HepG2 (cell line): ENCODE results near the gene UTP15. TPM values are rescaled to one million over a fixed set of nuclear protein-coding genes. Genes with fewer than 3 reads are reported as not detected.

Source experiments
- ATAC-seq: fragments of 200-7000 bp; cut with Tn5 transposase; 3 replicates; pipeline ENCODE4 v1.9.1; 2020; ENCODE audit warnings: mild to moderate bottlenecking, moderate library complexity
- BruUV-seq: library from RNA; stranded (reverse); fragments of 400-500 nt; replicated peaks from 2 replicates; lab custom pipeline; 2021; lab: Mats Ljungman, UMichigan
- CTCF ChIA-PET: fragments of 300-600 bp; formaldehyde crosslinking; extraction: SDS; loops from one replicate; lab custom pipeline; 2021; ENCODE audit warnings: low total read pairs, inconsistent platforms, low intra/inter-chr PET ratio; lab: Yijun Ruan, JAX
- POLR2A ChIA-PET: fragments of 350-600 bp; sonication (Branson Sonifier 250); formaldehyde crosslinking; loops from one replicate; lab custom pipeline; 2020; ENCODE audit warnings: antibody characterized with exemption, inconsistent platforms; lab: Yijun Ruan, JAX
- DNase-seq: peaks from one replicate; pipeline ENCODE4 v3.0.0-alpha.2; 2015; ENCODE audit warnings: low spot score
- FAIRE-seq: peaks from 3 replicates; lab custom pipeline; 2011; peaks lifted over from hg19 to GRCh38; lab: Jason Lieb, UNC
- H2AFZ ChIP-seq: one replicate; pipeline ENCODE4 v1.6.1; 2011; ENCODE audit warnings: low read length, inconsistent platforms
- H3K27ac ChIP-seq: fragments of 300-600 bp; 3 replicates; pipeline ENCODE4 v1.8.0; 2011; ENCODE audit warnings: mixed run types, mild to moderate bottlenecking, mixed read lengths, low read length, inconsistent platforms; ENCODE audit not compliant: insufficient read depth; ENCODE audit errors: extremely low read length
- H3K27me3 ChIP-seq, 2 experiments: fragments of 200-600 bp in 1 of 2; 2 replicates in 1 of 2; 3 replicates in 1 of 2; pipeline versions ENCODE4 v1.6.0 to v1.8.0; 2011; ENCODE audit warnings: low read length in 2 of 2, mild to moderate bottlenecking in 2 of 2, moderate library complexity in 2 of 2, inconsistent platforms in 1 of 2; ENCODE audit not compliant: insufficient read depth in 2 of 2, control insufficient read depth in 1 of 2
- H3K36me3 ChIP-seq, 2 experiments: fragments of 200-600 bp in 1 of 2; replicated peaks in 1 of 2; 2 replicates in 1 of 2; 3 replicates in 1 of 2; pipeline versions ENCODE4 v1.5.1 to v1.8.0; 2011; ENCODE audit warnings: low read length in 2 of 2, inconsistent platforms in 1 of 2; ENCODE audit not compliant: insufficient read depth in 2 of 2, control insufficient read depth in 1 of 2
- H3K4me1 ChIP-seq: 2 replicates; pipeline ENCODE4 v1.5.1; 2012; ENCODE audit warnings: low read length, inconsistent platforms; ENCODE audit not compliant: insufficient read depth
- H3K4me2 ChIP-seq: 2 replicates; pipeline ENCODE4 v1.6.0; 2011; ENCODE audit warnings: low read depth, low read length, inconsistent platforms
- H3K4me3 ChIP-seq, 3 experiments: fragments of 200-600 bp in 1 of 3; sonication (generic), shearing (Covaris generic) in 1 of 3; replicated peaks in 1 of 3; 2 replicates each; pipeline ENCODE4 v1.5.1; 2011 to 2016; ENCODE audit warnings: low read length in 3 of 3, inconsistent platforms in 2 of 3, low read depth in 2 of 3, mild to moderate bottlenecking in 2 of 3, control low read depth in 1 of 3, mixed read lengths in 1 of 3; ENCODE audit not compliant: insufficient read depth in 1 of 3
- H3K79me2 ChIP-seq: one replicate; pipeline ENCODE4 v1.6.1; 2011; ENCODE audit warnings: low read length, inconsistent platforms; ENCODE audit not compliant: insufficient read depth
- H3K9ac ChIP-seq: 2 replicates; pipeline ENCODE4 v1.6.0; 2011; ENCODE audit warnings: mild to moderate bottlenecking, low read depth, low read length, inconsistent platforms; ENCODE audit not compliant: insufficient read depth
- H3K9me3 ChIP-seq: 2 replicates; pipeline ENCODE4 v1.5.1; 2012; ENCODE audit warnings: mild to moderate bottlenecking, low read length
- H4K20me1 ChIP-seq: 2 replicates; pipeline ENCODE4 v1.6.0; 2011; ENCODE audit warnings: inconsistent platforms, mild to moderate bottlenecking, low read length, moderate library complexity; ENCODE audit not compliant: insufficient read depth
- BATF2 ChIP-seq: sonication (generic); formaldehyde crosslinking; IDR thresholded peaks from 2 replicates; pipeline ENCODE4 v1.8.0; 2022; ENCODE audit warnings: mild to moderate bottlenecking, missing genetic modification reagents, moderate library complexity
- FOXA3 ChIP-seq: IDR thresholded peaks from 2 replicates; pipeline ENCODE4 v1.6.1; 2016; ENCODE audit warnings: missing genetic modification reagents, missing compliant biosample characterization
- HDAC1 ChIP-seq: sonication (generic); formaldehyde crosslinking; IDR thresholded peaks from 2 replicates; pipeline ENCODE4 v1.5.1; 2020; ENCODE audit warnings: mild to moderate bottlenecking, missing genetic modification reagents
- HHEX ChIP-seq: IDR thresholded peaks from 2 replicates; pipeline ENCODE4 v1.6.1; 2016; ENCODE audit warnings: control low read depth
- HNF1A ChIP-seq, 2 experiments: sonication (generic) in 1 of 2; formaldehyde crosslinking in 1 of 2; IDR thresholded peaks; 2 replicates each; pipeline versions ENCODE4 v1.4.0 to v1.6.1; 2016 to 2020; ENCODE audit warnings: borderline replicate concordance in 1 of 2, low read depth in 1 of 2, mild to moderate bottlenecking in 1 of 2, missing genetic modification reagents in 1 of 2
- HOMEZ ChIP-seq: IDR thresholded peaks from 2 replicates; pipeline ENCODE4 v1.6.1; 2016; ENCODE audit warnings: low read depth
- MLXIP ChIP-seq: sonication (generic); formaldehyde crosslinking; IDR thresholded peaks from 2 replicates; pipeline ENCODE4 v1.9.0; 2021; ENCODE audit warnings: missing genetic modification reagents, borderline replicate concordance
- PITX1 ChIP-seq: sonication (generic); formaldehyde crosslinking; IDR thresholded peaks from 2 replicates; pipeline ENCODE4 v1.5.1; 2020; ENCODE audit warnings: mild to moderate bottlenecking, missing genetic modification reagents
- XBP1 ChIP-seq: sonication (generic); formaldehyde crosslinking; IDR thresholded peaks from 2 replicates; pipeline ENCODE4 v1.5.0; 2020; ENCODE audit warnings: missing genetic modification reagents
- ZNF136 ChIP-seq: sonication (generic); formaldehyde crosslinking; IDR thresholded peaks from 2 replicates; pipeline ENCODE4 v1.8.1; 2022; ENCODE audit warnings: low read depth, mild to moderate bottlenecking, moderate library complexity, missing genetic modification reagents
- ZNF138 ChIP-seq: sonication (generic); formaldehyde crosslinking; IDR thresholded peaks from 2 replicates; pipeline ENCODE4 v1.5.0; 2020; ENCODE audit warnings: mild to moderate bottlenecking, low read depth, missing genetic modification reagents
- ZNF724P ChIP-seq: sonication (generic); formaldehyde crosslinking; IDR thresholded peaks from 2 replicates; pipeline ENCODE4 v1.8.0; 2022; ENCODE audit warnings: missing genetic modification reagents, borderline replicate concordance
- ZNF749 ChIP-seq: sonication (generic); formaldehyde crosslinking; IDR thresholded peaks from 2 replicates; pipeline ENCODE4 v1.8.0; 2022; ENCODE audit warnings: mild to moderate bottlenecking, missing genetic modification reagents, moderate library complexity, borderline replicate concordance
- ZNF773 ChIP-seq: sonication (generic); formaldehyde crosslinking; IDR thresholded peaks from 2 replicates; pipeline ENCODE4 v1.4.0; 2020; ENCODE audit warnings: missing genetic modification reagents, borderline replicate concordance
- ZNF775 ChIP-seq: sonication (generic); formaldehyde crosslinking; IDR thresholded peaks from 2 replicates; pipeline ENCODE4 v1.4.0; 2020; ENCODE audit warnings: missing genetic modification reagents, mild to moderate bottlenecking, moderate library complexity, borderline replicate concordance
- ZNF776 ChIP-seq: sonication (generic); formaldehyde crosslinking; IDR thresholded peaks from 2 replicates; pipeline ENCODE4 v1.4.0; 2020; ENCODE audit warnings: mild to moderate bottlenecking, missing genetic modification reagents
- WGBS: methylation state at CpG from one replicate; pipeline ENCODE4 v1.1.6; 2017; ENCODE audit warnings: low lambda C conversion rate; 5-methylcytosine and 5-hydroxymethylcytosine counted together
- in situ Hi-C: cut with HindIII; loops from 2 replicates; pipeline ENCODE4 v1.10.0; 2017; ENCODE audit warnings: low pct_unique_long_range_greater_than_20kb; ENCODE audit not compliant: extremely low pct_ligation_motif_present
- intact Hi-C: fragments of 100-400 bp; cut with micrococcal nuclease; formaldehyde crosslinking; loops from one replicate; pipeline ENCODE4 v1.10.0; 2022; ENCODE audit not compliant: unreplicated experiment
- polyA plus RNA-seq, 8 experiments: library from polyadenylated mRNA; depleted of rRNA in 3 of 8; stranded (reverse) in 7 of 8; unstranded in 1 of 8; fragments of >200 nt; fragmentation: Illumina TruSeq in 4 of 8; extraction: Trizol in 4 of 8; gene quantifications; 2 replicates each; pipeline versions ENCODE4 v1.2.1 to v1.2.3, GENCODE V29; 2011 to 2016; ENCODE audit warnings: low read depth in 4 of 8, missing spikeins in 1 of 8, mixed read lengths in 1 of 8; ENCODE audit not compliant: insufficient read depth in 1 of 8
- total RNA-seq, 5 experiments: library from RNA; depleted of rRNA; stranded (reverse); fragments of >200 nt; fragmentation: Illumina TruSeq; extraction: Trizol; gene quantifications; 2 replicates each; pipeline ENCODE4 v1.2.3, GENCODE V29; 2016; ENCODE audit warnings: low read depth in 1 of 5

The UTP15 gene
- total and polyA plus RNA-seq, 2 of the 13 experiments (the other 11 are each of a cell fraction or from before 2014, with no cell fraction given), result 7.3 to 35.8 TPM

- Histone ChIP-seq H2AFZ (no peak overlapping the region), H4K20me1 (no peaks in the 10 kb centered on the region), H3K9me3 (no peaks in the 10 kb centered on the region), H3K27ac (no peak overlapping the region), H3K4me3 (no peak overlapping the region), H3K4me2 (no peak overlapping the region), H3K4me1 (peaks cover 28% of the 10 kb centered on the region), H3K36me3 (no peaks in the 10 kb centered on the region), H3K27me3 (no peaks in the 10 kb centered on the region), H3K9ac (no peak overlapping the region), H3K79me2 (no peaks in the 10 kb centered on the region)
- ChIA-PET POLR2A (interaction anchor here (1.3 kb wide), 1 partner anchor 25 kb away, joined by 4 read pairs; the partner anchor contains the start of gene BTF3), CTCF (no interaction called here)
- in situ Hi-C loops, result no loop called here
- FAIRE-seq, result no peak
- WGBS, result 44% methylated on average over 5 of the region's 7 CpGs
- no peak for ATAC-seq
- intact Hi-C loops, result no loop called here
- no peak for DNase-seq
- BruUV-seq, result no TSS peak
- TF ChIP-seq ZNF776 (CRISPR knock-in tag), result no peak
- no peak for TF ChIP-seq PITX1
- TF ChIP-seq ZNF773, result no peak
- no peak for TF ChIP-seq HDAC1 (CRISPR knock-in tag)
- no peak for TF ChIP-seq HNF1A (IDR thresholded peaks at IDR 0.05; ENCODE audit: low read depth)
- TF ChIP-seq HNF1A (CRISPR knock-in tag; IDR thresholded peaks at IDR 0.05; ENCODE audit: borderline replicate concordance), result no peak
- TF ChIP-seq HOMEZ (CRISPR knock-in tag), result no peak
- no peak for TF ChIP-seq FOXA3 (CRISPR knock-in tag)
- TF ChIP-seq HHEX (CRISPR knock-in tag), result no peak
- TF ChIP-seq MLXIP (CRISPR knock-in tag), result no peak
- no peak for TF ChIP-seq ZNF138
- TF ChIP-seq ZNF724P (CRISPR knock-in tag), result no peak
- TF ChIP-seq ZNF136 (CRISPR knock-in tag), result no peak
- no peak for TF ChIP-seq ZNF775 (CRISPR knock-in tag)
- no peak for TF ChIP-seq ZNF749 (CRISPR knock-in tag)
- no peak for TF ChIP-seq BATF2 (CRISPR knock-in tag)
- no peak for TF ChIP-seq XBP1 (CRISPR knock-in tag)
These were observed 42.6 kb upstream of the UTP15 start for GRCh38 chr5:73522989-73523388.
